Embryonic facial prominence (tissue), 1 donor: ENCODE results near the gene BOLA3.
"Not testable (repeated sequence)": the region's sequence is repeated elsewhere in the genome, so short reads cannot be mapped to it uniquely, and the experiment has no call there.

Experiments used
- DNase-seq: peaks from one replicate; pipeline ENCODE4 v3.0.0-alpha.2; 2016; ENCODE audit errors: extremely low spot score

BOLA3 gene

GRCh38 chr2:74149247-74149525 lies 1.5 kb upstream of the BOLA3 start:
- no peak for DNase-seq

- no peak for DNase-seq
Measured at GRCh38 chr2:74148457-74149246, 940 bp upstream of the BOLA3 start.

GRCh38 chr2:74146929-74147726 lies 584 bp downstream of the BOLA3 start:
- no peak for DNase-seq

GRCh38 chr2:74142340-74142739 lies 5.4 kb downstream of the BOLA3 start:
- DNase-seq, result no peak

GRCh38 chr2:74138600-74139323 lies 8.9 kb downstream of the BOLA3 start:
- no peak for DNase-seq

GRCh38 chr2:74137651-74138599 lies 9.8 kb downstream of the BOLA3 start:
- DNase-seq, result no peak

GRCh38 chr2:74131901-74132300 lies 15.8 kb downstream of the BOLA3 start:
- no peak for DNase-seq

- no peak for DNase-seq
Measured at GRCh38 chr2:74130211-74130995, 17.3 kb downstream of the BOLA3 start.

GRCh38 chr2:74128206-74128605 lies 19.5 kb downstream of the BOLA3 start:
- no peak for DNase-seq

- DNase-seq, result not testable (repeated sequence)
Measured at GRCh38 chr2:74123955-74124354, 23.8 kb downstream of the BOLA3 start.

GRCh38 chr2:74121846-74122245 lies 25.9 kb downstream of the BOLA3 start:
- DNase-seq, result not testable (repeated sequence)

- DNase-seq, result peak; percentile 33
Measured at GRCh38 chr2:74119912-74120825, 27.5 kb downstream of the BOLA3 start.

GRCh38 chr2:74119339-74119738 lies 28.4 kb downstream of the BOLA3 start:
- no peak for DNase-seq

GRCh38 chr2:74111380-74111779 lies 36.3 kb downstream of the BOLA3 start:
- no peak for DNase-seq

GRCh38 chr2:74110537-74110936 lies 37.2 kb downstream of the BOLA3 start:
- no peak for DNase-seq

- DNase-seq, result no peak
Measured at GRCh38 chr2:74109551-74109950, 38.2 kb downstream of the BOLA3 start.

GRCh38 chr2:74107071-74107470 lies 40.6 kb downstream of the BOLA3 start:
- no peak for DNase-seq

- no peak for DNase-seq
Measured at GRCh38 chr2:74105413-74105812, 42.3 kb downstream of the BOLA3 start.

GRCh38 chr2:74104839-74105238 lies 42.9 kb downstream of the BOLA3 start:
- no peak for DNase-seq

GRCh38 chr2:74103763-74104162 lies 43.9 kb downstream of the BOLA3 start:
- no peak for DNase-seq
